Rectal smooth muscle tissue (tissue), 1 donor: ENCODE results near the gene SLC2A1.
A peak's percentile ranks its signal among the peaks of the same experiment; 100 is the strongest.

Experiments used
- H3K27ac ChIP-seq: one replicate; pipeline ENCODE4 v1.7.0; 2013; ENCODE audit warnings: low read depth, low read length, inconsistent platforms
- H3K27me3 ChIP-seq: one replicate; pipeline ENCODE4 v1.7.0; 2013; ENCODE audit warnings: low read length; ENCODE audit not compliant: control insufficient read depth, insufficient read depth
- H3K36me3 ChIP-seq: one replicate; pipeline ENCODE4 v1.7.0; 2013; ENCODE audit warnings: low read length; ENCODE audit not compliant: control insufficient read depth, insufficient read depth
- H3K4me1 ChIP-seq: one replicate; pipeline ENCODE4 v1.7.0; 2013; ENCODE audit warnings: low read length; ENCODE audit not compliant: control insufficient read depth, insufficient read depth
- H3K4me3 ChIP-seq: one replicate; pipeline ENCODE4 v1.7.0; 2013; ENCODE audit warnings: low read length
- H3K9ac ChIP-seq: one replicate; pipeline ENCODE4 v1.7.0; 2013; ENCODE audit warnings: low read length

The SLC2A1 gene

DNA sequence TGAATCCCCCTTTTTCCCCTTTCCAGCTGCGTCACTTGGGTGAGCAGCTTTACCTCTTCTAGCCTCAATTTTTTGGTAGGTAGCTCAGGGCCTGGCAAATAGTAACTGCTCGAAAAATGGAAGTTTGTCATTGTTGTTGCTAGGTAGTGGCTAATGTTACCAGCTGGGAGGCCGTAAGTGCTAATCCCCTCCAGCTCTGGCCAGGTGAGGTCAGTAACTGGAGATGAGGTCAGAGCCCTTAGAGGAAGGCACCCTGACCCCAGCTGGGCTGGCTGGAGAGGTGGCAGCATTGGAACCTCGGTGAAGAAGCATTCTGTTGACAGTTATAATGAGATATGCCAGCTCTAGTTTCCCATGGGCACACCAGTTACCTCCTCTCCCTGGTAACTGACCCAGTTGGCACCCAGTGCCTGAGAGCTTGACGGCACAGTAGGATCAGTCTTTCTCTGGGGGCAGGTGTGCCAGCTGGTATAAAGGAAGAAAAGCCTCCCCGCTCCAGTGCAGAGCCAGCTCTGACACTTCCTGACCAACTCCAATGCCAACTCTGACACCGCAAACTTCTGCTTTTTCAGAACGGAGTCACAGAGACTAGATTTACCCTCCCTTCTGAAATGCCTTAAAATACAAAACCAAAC lies 35.0 kb upstream of the SLC2A1 start:
- H3K4me1 ChIP-seq: no peaks in the 10 kb centered on the region
- no peak overlapping the region for H3K27ac ChIP-seq

DNA sequence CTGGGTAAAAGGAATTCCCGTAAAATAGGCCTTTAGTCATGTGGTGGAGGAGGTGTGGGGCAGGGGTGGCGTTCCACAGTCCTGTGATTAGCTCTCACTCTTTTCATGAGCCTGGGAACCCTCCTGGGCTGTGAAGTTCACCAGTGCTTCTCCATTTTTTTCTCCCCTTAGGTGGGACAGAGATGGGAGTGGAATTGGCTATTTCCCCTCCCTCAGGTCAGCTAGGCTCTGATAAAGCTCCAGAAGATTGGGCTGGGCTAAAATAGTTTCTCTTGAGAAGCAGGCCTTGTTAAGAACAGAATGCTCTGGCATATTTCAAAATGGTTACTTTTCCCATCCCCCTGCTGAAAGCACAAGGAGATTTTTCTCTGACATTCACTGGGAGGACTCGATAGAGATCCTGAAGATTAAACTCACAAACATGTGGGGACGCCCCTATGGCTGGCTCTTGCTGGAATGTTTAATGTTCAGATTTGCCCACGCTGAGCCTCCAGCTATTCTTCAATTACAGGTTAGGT lies 33.4 kb upstream of the SLC2A1 start:
- Histone ChIP-seq H3K4me1 (no peaks in the 10 kb centered on the region), H3K4me3 (no peak overlapping the region), H3K9ac (no peak overlapping the region), H3K27me3 (no peaks in the 10 kb centered on the region), H3K27ac (peak overlapping the region; percentile 45), H3K36me3 (no peaks in the 10 kb centered on the region)

More for the DNA sequence above, 35.0 kb upstream of the SLC2A1 start:
- Histone ChIP-seq H3K4me3 (no peak overlapping the region), H3K27me3 (no peaks in the 10 kb centered on the region), H3K36me3 (no peaks in the 10 kb centered on the region), H3K9ac (no peak overlapping the region)

GRCh38 chr1:42990757-42991346 lies 32.2 kb upstream of the SLC2A1 start:
- H3K4me1 ChIP-seq: no peaks in the 10 kb centered on the region
- no peaks in the 10 kb centered on the region for H3K27me3 ChIP-seq
- no peak overlapping the region for H3K4me3 ChIP-seq
- no peaks in the 10 kb centered on the region for H3K36me3 ChIP-seq
- no peak overlapping the region for H3K9ac ChIP-seq
- no peak overlapping the region for H3K27ac ChIP-seq

- Histone ChIP-seq H3K4me1 (no peaks in the 10 kb centered on the region), H3K36me3 (no peaks in the 10 kb centered on the region), H3K27me3 (no peaks in the 10 kb centered on the region), H3K27ac (no peak overlapping the region), H3K9ac (no peak overlapping the region), H3K4me3 (no peak overlapping the region)
Observed at GRCh38 chr1:42983693-42984092, 25.0 kb upstream of the SLC2A1 start.

DNA sequence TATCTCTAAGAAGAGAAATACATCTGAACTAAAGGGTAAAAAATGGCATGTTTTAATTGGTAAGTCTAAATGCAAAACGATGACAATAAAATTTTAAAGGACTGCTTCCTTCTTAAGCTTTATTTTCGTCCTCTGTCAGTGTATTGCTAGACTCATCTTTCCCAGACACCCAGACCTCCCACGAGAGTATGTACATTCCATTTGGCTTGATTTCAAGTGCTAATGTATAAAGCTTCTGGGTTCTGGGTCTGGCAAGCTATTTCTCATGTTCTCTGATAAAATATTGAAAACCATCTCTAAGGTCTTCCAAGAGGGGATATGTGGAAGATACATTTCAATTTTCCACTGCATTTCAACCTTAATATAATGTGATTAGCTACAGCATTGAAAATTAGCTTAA lies 24.6 kb upstream of the SLC2A1 start:
- H3K36me3 ChIP-seq: no peaks in the 10 kb centered on the region
- no peak overlapping the region for H3K9ac ChIP-seq
- H3K4me1 ChIP-seq: no peaks in the 10 kb centered on the region
- H3K27me3 ChIP-seq: no peaks in the 10 kb centered on the region
- no peak overlapping the region for H3K27ac ChIP-seq
- no peak overlapping the region for H3K4me3 ChIP-seq

- Histone ChIP-seq H3K27me3 (no peaks in the 10 kb centered on the region), H3K9ac (no peak overlapping the region), H3K27ac (no peak overlapping the region), H3K4me3 (no peak overlapping the region), H3K4me1 (no peaks in the 10 kb centered on the region), H3K36me3 (no peaks in the 10 kb centered on the region)
Observed at GRCh38 chr1:42982641-42983040, 24.0 kb upstream of the SLC2A1 start.

- Histone ChIP-seq H3K27me3 (no peaks in the 10 kb centered on the region), H3K36me3 (no peaks in the 10 kb centered on the region), H3K9ac (no peak overlapping the region), H3K4me1 (no peaks in the 10 kb centered on the region), H3K4me3 (no peak overlapping the region), H3K27ac (no peak overlapping the region)
Observed at GRCh38 chr1:42981871-42982270, 23.2 kb upstream of the SLC2A1 start.

DNA sequence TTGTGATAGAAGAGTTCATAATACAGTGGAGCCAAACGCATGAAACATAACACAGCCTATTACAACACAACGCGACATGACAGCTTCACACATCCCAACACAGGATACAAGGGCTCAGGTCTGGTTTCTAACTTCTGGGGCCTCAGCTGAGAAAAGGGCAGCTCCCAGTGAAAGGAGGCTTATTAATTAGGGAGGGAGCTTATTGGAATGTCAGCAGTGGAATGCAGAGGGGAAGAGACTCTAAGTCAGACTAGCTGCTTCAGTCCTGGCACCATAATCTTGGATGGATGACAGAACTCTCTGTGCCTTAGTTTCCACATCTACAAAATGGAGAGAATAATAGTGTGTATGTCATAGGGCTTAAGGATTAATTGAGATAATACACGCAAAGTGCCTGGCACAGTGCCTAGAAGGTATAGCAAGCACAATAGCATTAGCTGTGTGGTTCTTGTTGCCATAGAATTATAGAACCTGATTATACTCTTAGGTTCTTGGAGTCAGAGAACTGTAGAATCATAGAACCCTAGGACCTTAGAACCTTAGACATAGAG lies 22.7 kb upstream of the SLC2A1 start:
- no peaks in the 10 kb centered on the region for H3K36me3 ChIP-seq

DNA sequence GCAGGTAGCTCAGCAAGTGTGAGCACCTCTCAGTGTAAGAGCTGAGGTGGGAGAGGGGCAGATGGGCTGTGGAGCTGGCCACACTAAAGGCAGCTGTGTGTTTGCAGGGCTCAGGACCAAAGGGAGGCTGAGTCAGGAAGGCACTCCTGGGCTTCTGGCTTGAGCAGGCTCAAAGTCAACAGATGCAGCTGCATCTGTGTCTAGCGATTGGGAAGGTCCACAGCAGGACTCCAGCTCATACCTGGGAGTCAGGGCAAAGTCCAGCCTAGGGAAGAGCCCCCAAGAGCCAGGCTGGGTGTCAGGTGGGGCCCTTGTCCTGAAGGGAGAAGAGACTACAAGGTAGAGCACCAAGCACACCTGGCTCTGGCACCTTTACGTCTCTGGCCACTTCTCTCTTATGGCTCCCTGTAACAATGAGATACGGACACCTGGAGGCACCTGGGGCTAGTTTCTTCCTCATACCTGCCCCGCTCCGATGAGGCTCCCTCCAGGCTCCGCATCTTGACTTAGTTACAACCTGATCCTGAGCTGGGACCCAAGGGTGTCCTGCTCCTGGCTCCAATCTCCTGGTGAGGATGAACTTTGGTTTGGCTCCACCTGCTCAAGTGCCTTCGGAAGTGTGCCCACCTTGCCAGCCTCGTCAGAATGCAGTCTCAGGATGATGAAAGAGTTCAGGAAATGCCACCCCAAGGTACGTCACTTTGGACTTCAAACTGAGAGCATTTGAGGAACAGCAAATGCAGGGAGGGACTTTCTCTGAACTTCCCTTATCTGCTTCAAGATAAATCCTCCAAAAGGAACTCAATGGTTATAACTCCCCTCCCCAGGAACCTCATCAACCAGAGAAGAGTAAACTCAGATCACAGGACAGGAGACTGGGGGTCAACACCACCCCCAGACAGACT lies 21.5 kb upstream of the SLC2A1 start:
- Histone ChIP-seq H3K4me3 (peak overlapping the region; percentile 25), H3K36me3 (no peaks in the 10 kb centered on the region), H3K27me3 (no peaks in the 10 kb centered on the region), H3K27ac (no peak overlapping the region), H3K4me1 (no peaks in the 10 kb centered on the region), H3K9ac (no peak overlapping the region)

More for the DNA sequence above, 22.7 kb upstream of the SLC2A1 start:
- Histone ChIP-seq H3K4me1 (no peaks in the 10 kb centered on the region), H3K27me3 (no peaks in the 10 kb centered on the region), H3K4me3 (no peak overlapping the region), H3K27ac (no peak overlapping the region), H3K9ac (no peak overlapping the region)

- H3K27ac ChIP-seq: no peak overlapping the region
- H3K4me1 ChIP-seq: no peaks in the 10 kb centered on the region
- no peaks in the 10 kb centered on the region for H3K36me3 ChIP-seq
- no peak overlapping the region for H3K4me3 ChIP-seq
- H3K27me3 ChIP-seq: no peaks in the 10 kb centered on the region
- H3K9ac ChIP-seq: no peak overlapping the region
Observed at GRCh38 chr1:42979036-42979430, 20.4 kb upstream of the SLC2A1 start.

DNA sequence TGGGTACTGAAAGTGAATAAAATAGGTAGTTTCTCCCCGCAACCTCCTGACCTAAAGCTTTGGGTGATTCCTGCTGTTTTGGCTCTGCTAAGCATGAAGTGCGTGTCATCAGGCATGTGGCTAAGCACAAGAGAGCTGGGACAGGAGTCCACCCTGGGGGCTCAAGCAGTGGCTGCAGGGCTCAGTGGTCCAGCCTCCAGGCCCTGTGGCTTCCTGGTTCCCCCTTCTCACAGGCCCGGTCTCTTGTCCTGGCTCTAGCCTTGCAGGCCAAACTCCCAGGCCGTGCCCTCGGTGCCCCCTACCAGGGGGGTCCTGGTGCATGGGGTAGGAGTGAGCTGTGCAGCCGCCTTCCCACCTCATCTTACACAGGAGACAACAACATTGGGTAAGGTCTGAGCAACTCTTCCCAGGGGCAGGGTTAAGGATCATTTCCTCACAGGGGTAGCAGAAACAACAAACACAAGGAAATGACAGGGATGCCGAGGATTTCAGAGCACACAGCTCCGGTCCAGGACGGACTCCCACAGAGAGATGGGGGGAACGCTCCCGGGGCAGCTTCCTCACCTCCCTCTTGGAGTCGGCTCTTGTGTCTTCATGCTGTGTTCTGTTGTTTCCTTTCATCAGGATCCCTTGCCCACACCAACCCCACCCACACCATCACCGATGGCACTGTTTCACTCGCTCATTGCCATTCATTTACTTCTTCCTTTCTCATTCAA lies 19.8 kb upstream of the SLC2A1 start:
- no peaks in the 10 kb centered on the region for H3K27me3 ChIP-seq
- no peaks in the 10 kb centered on the region for H3K4me1 ChIP-seq
- H3K36me3 ChIP-seq: no peaks in the 10 kb centered on the region
- no peak overlapping the region for H3K4me3 ChIP-seq
- H3K27ac ChIP-seq: no peak overlapping the region
- no peak overlapping the region for H3K9ac ChIP-seq

DNA sequence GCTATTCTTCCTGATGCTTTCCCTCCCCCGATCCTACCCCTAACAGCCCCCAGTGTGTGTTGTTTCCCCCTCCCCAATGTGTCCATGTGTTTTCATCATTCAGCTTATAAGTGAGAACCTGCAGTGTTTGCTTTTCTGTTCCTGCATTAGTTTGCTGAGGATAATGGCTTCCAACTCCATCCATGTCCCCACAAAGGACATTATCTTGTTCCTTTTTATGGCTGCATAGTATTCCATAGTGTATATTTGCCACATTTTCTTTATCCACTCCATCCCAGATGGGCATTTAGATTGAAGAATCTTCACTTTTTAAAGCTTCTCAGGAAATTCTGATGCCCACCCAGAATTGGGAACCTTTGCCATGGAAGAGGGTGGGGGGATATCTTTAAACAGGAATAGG lies 19.0 kb upstream of the SLC2A1 start:
- no peak overlapping the region for H3K27ac ChIP-seq
- no peaks in the 10 kb centered on the region for H3K36me3 ChIP-seq
- H3K27me3 ChIP-seq: no peaks in the 10 kb centered on the region
- H3K4me1 ChIP-seq: no peaks in the 10 kb centered on the region
- no peak overlapping the region for H3K9ac ChIP-seq
- H3K4me3 ChIP-seq: no peak overlapping the region
